Daoy (cell line): ENCODE data around the gene UBAC2. TPM values are rescaled to one million over a fixed set of nuclear protein-coding genes. Genes with fewer than 3 reads are reported as not detected.
"Not testable (repeated sequence)": the region's sequence is repeated elsewhere in the genome, so short reads cannot be mapped to it uniquely, and the experiment has no call there.

Source experiments
- DNase-seq: peaks from one replicate; pipeline ENCODE4 v3.0.0-alpha.2; 2015; ENCODE audit warnings: low read depth
- total RNA-seq: library from RNA; depleted of rRNA; stranded (reverse); fragments of >200 nt; shearing (Covaris generic); gene quantifications from 2 replicates; pipeline ENCODE4 v1.2.3, GENCODE V29; 2014

The UBAC2 gene
- total RNA-seq, 1 experiment from 2014 or later: 24.2 TPM

DNA sequence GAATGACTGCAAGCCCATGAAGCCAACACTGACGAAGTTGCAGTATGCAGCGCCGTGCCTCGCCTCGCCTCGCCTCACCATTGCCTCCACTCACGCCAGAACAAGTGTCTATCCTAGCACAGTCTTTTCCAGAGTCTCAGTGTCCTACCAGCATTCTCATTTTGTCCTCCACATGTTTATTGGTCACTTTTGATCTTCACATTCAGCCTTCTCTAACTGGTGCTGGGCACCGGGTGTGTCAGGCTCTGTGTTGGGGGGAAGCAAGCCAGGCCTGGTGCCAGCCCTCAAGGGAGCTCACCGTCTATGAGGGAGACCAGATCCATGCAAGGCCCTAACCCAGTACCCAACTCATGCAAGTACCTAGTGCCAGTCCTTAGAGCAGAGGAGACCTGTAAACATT lies 176.3 kb downstream of the UBAC2 start:
- DNase-seq: no peak

DNA sequence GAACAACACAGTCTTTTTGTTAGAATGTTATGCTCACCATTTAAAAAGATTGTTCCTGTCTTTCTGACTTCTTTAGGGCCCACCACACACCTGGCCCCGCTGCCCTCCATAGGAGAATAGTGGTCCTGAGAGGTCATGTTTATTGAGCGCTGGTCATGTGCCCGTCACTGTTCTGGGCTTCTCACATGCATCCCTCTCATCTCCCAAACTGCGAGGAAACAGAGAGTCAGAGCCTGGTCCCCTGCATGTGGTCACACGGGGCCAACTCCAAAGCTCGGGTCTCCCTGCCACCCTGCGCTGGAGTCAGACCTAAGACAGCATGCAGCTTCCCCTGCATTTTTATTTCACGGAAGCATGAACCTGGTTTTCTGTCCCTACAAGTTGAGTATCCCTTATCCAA lies 177.0 kb downstream of the UBAC2 start:
- no peak for DNase-seq

DNA sequence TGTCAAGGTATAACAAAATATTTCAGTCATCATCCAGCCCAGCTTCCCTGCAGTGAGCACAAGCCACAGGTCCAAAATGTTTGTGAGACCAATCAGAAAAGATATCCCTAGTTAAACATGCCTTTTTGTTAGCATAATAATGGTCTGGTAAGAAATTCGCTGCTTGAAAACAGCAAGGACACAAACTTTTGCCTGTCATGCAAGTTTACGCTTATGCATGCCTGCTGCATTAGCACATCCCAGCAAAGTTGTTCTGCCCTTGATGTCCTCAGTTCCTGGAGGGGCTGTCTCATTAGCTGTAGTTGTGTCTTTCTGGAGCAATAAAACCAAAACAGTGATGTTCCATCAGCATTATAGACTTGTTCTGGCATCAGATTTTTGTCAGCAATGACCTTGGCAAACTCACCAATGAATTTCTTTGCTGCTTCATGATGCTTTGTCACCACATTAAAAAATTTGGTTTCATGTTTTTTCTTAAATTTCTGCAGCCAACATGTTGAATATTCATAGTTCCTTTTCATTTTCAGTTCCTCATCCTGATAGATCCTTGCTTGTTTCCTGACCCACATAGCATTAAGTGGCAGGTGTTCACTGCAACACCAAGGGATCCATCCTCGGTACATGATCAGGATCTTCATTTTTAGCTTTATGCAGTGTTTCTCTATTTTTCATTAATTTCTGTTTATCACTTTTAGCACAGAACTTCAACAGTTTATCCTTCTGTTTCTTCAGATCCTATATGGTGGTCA lies 178.5 kb downstream of the UBAC2 start:
- no peak for DNase-seq

GRCh38 chr13:99379856-99380801 lies 179.5 kb downstream of the UBAC2 start:
- DNase-seq: no peak

DNA sequence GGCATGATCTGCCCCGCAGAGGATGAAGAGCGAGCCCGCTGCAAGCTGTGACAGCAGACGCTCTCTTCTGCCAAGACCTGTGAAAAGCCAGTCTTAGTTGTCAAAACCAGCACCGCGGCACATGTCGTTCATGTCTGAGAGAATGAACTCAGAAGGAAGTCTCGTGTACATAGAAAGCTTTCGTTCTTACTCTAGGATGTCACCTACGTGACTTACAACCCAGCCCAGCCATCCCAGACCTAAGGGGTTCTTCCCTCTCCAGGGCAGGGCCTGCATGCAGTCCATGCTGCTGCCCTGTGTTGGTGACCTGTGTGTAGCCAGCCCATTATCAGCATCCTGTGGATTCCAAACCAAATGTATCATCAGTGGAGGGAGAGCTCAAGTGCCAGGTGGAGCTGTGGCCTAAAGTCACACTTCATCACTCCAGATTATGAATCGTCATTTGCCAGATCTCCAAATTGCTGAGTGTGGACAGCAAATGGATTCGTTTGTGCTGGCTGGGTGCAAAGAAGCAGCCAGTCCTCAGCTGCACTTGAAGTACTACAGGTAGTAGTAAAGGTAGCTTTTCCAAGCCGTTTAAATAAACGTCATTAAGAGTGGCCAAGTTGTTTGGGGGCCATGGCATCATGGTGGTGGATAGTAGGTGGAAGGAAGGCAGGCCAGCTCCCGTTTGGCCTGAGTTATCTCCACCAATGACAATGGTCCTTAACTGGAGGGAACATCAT lies 180.4 kb downstream of the UBAC2 start:
- no peak for DNase-seq

GRCh38 chr13:99381766-99382165 lies 181.1 kb downstream of the UBAC2 start:
- DNase-seq: no peak

DNA sequence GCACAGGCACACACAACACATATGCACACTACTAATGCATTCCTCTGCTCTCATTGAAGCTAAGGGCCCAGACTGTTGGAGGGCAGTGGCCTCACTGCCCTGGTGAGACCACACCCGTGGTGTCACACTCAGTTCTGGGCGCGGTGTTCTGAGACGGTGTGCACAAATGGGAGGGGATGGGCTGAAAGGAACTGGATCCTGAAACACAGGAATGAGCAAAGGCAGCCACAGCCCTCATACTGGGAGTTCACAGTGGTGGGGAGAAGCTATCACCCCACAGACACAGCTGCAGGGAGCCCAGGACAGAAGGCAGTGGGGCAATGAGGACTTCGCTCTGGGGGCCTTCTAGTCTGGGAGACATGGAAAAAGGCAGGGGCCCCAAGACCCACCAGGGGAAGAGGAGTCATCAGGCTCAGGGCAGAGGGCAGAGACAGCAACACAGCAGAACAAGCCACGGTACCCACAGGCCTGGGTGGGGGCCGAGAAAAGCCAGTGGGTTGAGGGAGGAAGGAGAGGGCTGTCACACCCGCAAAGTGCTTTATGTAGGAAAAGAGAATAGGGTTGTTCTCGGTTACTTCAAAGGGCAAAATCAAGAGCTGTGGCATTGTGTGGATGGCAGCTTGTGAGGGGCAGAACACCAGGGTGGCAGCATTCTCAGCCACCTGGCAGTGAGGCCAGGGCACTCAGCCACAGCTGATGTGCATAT lies 181.9 kb downstream of the UBAC2 start:
- DNase-seq: no peak

GRCh38 chr13:99383511-99383921 lies 182.9 kb downstream of the UBAC2 start:
- no peak for DNase-seq

DNA sequence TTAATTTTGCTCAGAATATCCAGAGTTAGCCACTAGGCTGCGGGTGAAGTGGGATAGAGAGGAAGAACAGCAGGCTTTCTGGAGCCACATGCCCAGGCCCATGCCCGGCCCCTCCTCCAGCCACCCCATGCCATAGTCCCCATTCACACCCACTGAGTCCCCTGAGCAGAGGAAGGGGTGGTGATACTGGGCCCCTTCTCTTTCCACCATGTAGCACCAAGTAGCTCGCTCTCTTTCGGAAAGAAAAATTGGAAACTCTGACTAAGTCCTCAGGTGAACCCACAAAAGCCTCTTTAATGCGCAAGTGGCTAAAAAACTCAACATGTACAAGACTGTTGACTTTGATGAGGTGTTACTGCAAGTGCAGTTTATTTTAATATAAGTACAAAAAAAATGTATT lies 183.3 kb downstream of the UBAC2 start:
- DNase-seq: no peak

DNA sequence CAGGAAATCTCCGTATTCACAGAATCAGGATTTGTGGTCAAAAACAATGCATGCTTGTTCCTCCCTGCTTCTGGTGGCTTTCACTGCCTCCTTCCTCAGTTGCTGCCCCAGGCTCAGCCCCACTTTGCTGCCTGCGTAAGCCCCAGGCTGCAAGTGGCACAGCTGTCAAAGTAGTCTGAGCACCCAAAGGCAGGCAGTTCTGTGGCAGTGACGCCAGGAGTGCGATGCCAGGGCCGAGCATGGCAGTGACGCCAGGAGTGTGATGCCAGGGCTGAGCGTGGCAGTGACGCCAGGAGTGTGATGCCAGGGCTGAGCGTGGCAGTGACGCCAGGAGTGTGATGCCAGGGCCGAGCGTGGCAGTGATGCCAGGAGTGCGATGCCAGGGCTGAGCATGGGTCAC lies 183.8 kb downstream of the UBAC2 start:
- DNase-seq: no peak

GRCh38 chr13:99385161-99385560 lies 184.5 kb downstream of the UBAC2 start:
- no peak for DNase-seq

DNA sequence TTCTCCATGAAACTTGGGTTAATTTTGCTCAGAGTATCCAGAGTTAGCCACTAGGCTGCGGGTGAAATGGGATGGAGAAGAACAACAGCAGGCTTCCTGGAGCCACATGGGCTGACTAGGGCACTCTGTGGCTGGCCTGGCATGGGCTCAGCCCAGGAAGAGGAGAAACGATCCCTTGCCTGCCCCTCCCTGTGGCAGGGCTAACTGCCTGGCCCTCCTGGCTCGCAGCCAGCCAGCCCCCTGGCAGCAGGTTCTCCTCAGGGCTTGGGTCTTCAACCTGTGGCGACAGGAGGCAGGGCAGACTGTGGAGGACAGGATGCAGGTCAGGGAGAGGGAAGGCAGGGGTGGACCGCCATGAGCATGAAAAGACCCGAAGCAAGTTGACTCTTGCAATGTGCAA lies 185.3 kb downstream of the UBAC2 start:
- DNase-seq: no peak

DNA sequence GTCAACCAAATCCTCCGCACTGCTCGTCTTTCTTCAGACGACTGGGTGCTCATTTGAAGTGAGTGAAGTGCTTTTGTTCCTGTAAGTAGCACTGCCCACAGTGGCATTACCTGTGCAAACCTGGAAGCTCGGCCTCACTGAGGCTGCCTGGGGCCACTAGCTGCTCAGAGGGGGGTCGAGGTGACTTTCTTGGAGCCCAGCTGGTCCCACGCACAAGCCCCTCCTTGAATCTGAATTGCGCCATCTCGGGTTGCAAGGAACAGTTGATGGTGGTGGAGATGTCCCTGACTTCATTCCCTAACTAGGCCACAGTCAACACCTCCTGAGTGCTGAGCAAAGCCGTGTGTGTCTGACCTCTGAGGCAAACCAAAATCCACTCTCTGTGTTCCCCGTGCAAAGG lies 185.8 kb downstream of the UBAC2 start:
- no peak for DNase-seq

- peak; percentile 47 for DNase-seq
Observed at GRCh38 chr13:99386911-99387788, 186.5 kb downstream of the UBAC2 start.

DNA sequence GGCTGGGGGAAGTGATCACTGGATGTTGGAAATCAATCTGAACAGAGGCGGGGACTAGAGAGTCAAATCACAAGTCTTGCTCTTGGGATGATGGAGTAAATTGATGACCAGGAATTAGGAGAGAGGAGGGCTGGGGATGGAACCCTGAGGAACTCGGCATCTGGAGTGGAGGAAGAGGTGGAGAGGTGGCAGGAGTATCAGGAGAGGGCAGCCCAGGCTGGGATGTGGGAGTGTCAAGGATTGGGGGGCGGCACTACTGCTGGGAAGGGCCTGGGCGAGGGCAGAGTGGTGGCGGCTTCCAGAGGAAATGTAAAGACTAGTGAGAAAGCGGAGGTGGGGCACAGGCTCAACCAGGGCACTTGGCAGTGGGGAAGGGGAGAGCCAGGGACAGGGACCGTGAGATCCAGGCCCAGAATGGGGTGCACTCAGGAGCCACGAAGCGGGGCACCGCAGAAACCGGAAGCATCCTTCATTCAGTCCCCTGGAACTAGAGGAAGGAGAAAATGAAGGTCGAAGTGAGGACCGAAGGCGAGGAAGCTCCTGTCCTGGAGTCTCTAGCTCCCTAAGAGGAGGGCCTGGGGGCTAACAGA lies 187.8 kb downstream of the UBAC2 start:
- DNase-seq: no peak

- not testable (repeated sequence) for DNase-seq
Observed at GRCh38 chr13:99389094-99389493, 188.4 kb downstream of the UBAC2 start.

DNA sequence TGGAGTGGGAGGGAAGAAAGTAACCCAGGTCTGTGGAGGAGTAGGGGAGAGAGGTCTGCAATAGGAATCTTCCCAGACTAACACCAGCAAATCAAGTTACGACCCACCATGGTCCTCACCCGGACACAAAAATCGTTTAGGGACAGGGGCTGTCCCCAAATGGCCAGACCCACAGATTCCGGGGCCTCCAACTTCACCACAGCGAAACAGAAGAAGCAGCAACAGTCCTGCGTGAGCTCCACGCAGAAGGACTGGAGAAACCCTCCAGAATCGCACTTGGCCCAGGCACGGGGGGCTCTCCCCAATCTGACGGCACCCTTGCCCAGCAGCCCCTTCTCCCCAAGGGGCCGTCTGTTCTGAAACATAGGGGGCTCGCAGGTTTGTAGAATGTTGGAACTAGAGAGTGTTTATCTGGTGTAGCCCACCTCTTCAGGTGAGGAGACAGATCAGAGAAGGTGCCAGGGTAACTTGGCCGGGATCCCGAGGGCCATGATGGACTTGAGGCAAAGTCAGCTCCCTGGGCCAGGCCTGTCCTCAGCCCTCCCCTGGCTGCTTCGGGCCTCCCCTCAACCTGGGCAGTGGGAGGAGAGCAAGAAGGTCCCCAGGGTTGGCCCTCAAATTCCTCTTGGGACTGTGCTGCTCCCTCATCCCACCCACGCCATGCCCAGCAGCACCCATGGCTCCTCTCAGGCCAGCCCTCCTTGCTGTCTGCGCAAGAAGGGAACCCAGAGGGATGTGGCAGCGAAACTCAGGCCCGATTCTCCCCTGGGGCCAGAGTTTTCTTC lies 189.1 kb downstream of the UBAC2 start:
- DNase-seq: no peak

DNA sequence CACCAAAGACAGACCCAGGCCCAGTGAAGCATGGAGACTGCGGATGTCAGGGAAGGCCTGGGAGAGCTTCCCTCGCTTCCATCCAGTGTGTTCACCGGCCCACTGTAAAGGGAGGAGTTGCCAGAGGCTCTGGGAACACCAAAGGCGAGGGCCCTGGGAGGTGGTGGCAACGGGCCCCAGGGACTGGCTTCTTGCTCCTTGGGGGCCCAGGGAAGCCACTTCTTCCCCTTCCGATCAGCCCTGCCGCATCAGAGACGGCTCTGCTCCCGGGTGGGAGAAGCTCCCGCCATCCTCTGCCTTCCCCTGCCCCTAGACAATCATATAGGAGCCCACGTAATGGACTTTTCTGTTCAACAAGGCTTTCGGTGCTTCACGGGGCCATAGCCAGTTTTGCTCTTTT lies 189.9 kb downstream of the UBAC2 start:
- DNase-seq: no peak

GRCh38 chr13:99391781-99392469 lies 191.3 kb downstream of the UBAC2 start:
- DNase-seq: no peak
